ENCODE data around the gene LRRFIP1.

The LRRFIP1 gene

GRCh38 chr2:237827421-237827987, 200.1 kb downstream of the LRRFIP1 start:
- DNase-seq (ENCODE audit: low read depth in 2 of 2): no peak
